GM21515 (cell line): ENCODE results near the gene DDR2.
"Not testable (repeated sequence)": the region's sequence is repeated elsewhere in the genome, so short reads cannot be mapped to it uniquely, and the experiment has no call there.

Experiments used
- ATAC-seq: cut with Tn5 transposase; IDR thresholded peaks from one replicate; pipeline ENCODE4 v1.9.1; 2021; ENCODE audit not compliant: unreplicated experiment

DDR2 gene

DNA sequence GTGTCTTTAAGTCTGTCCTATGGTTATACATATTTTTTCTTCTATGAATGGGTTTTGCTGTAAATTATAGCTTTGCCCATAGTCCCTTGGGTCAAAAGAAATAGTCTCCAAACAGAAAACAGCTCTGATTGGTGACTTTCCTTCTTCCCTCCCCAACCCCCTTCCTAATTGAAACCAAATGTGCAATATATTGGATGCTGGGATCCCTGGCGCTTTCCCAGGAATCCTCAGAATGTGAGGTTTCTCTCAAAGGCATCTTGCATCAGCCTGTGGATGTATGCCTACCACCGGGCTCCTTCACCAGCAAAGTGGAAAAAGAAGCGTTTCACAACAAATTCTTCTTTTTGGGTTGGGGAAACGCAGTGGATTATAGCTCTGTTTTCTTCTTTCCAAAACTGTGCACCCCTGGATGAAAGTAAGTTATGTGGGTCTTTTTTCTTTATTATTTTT lies at the start of gene DDR2:
DDR2 (plus strand) TSS at position 248 of the 450 bp plus-strand sequence. CDS start 86,600 bp downstream, outside the sequence.
- ATAC-seq = no peak

DNA sequence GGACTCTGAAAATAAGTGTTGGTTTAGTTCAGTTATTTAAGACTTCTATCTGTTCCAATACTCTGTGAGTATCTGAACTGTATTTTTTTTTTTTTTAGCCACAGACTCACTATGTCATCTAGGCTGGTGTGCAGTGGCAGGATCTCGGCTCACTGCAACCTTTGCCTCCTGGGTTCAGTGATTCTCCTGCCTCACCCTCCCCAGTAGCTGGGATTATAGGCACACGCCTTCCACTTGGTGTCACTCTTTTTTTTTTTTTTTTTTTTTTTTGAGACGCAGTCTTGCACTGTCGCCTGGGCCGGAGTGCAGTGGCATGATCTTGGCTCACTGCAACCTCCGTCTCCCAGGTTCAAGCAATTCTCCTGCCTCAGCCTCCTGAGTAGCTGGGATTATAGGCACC lies 49.4 kb upstream of the DDR2 start:
- ATAC-seq = not testable (repeated sequence)

DNA sequence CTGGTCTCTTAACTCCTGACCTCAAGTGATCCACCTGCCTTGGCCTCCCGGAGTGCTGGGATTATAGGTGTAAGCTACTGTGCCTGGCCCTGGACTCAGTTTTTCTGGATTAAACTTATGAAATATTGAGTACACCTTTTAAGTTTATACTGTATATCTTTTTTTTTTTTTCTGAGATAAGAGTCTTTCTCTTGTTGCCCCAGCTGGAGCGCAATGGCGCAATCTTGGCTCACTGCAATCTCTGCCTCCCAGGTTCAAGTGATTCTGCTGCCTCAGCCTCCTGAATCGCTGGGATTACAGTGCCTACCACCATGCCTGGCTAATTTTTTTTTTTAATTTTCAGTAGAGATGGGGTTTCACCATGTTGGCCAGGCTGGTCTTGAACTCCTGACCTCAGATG lies 47.2 kb upstream of the DDR2 start:
- not testable (repeated sequence) for ATAC-seq

DNA sequence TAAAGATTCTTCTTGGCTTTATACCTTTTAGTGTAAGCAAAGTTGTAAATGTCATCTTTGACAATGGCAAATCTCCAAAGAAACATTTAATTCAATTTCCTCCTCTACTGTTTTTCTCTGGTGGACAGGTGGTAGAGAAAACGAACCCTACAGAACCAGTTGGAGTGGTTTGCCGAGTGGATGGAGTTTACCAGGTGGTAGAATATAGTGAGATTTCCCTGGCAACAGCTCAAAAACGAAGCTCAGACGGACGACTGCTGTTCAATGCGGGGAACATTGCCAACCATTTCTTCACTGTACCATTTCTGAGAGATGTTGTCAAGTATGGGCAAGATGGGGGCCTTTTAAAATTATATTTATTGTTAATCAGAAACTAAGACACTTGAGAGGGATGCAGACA lies 44.9 kb upstream of the DDR2 start:
- no peak for ATAC-seq

DNA sequence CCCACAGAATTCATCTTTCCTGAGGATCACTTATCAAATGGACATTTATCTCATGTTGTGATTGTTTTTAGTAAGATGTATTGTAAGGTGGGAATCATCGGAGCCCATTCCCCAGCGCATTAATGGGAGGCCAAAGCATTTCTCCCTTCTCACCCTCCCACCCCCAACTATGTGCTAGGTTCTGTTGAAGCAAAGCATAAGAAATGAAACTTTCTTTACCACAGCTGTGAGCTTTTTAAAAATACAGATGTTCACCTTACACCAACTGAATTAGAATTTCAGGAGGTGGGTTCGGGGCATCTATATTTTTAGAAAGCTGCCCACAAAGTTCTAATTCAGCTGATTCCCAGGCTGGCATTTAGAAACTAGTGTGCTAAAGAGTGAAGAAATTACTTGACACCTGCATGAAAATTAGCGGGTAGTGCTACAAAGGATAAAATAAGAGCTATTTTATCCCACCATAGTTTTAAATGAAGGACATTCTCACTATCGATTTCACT lies 44.5 kb upstream of the DDR2 start:
- ATAC-seq = no peak

DNA sequence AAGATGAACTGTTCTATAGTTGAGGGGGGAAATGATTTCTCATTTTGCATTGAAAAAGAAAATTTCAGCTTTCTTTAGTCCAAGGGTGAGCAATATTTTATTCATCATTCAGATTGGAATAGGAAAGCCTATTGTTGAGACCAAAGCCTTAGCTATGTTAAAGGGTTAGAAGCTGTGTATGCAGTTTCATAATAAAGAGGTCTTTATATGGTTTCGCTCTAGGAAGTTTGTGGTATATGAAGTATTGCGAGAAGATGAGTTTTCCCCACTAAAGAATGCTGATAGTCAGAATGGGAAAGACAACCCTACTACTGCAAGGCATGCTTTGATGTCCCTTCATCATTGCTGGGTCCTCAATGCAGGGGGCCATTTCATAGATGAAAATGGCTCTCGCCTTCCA lies 42.2 kb upstream of the DDR2 start:
- ATAC-seq = no peak

DNA sequence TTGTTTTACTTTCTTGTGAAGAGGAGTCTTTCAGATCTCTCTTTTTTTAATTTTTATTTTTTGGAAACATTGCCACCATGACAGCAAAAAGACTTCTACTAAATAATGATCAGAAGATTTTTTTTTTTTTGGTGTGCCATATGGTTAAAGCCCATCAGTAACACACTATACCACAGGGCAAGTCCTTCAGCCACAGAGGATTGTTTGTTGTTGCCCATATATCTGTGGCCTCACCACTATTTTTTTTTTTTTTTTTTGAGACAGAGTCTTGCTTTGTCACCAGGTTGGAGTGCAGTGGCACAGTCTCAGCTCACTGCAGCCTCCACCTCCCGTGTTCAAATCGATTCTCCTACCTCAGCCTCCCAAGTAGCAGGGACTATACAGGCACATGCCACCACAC lies 41.6 kb upstream of the DDR2 start:
- no peak for ATAC-seq

DNA sequence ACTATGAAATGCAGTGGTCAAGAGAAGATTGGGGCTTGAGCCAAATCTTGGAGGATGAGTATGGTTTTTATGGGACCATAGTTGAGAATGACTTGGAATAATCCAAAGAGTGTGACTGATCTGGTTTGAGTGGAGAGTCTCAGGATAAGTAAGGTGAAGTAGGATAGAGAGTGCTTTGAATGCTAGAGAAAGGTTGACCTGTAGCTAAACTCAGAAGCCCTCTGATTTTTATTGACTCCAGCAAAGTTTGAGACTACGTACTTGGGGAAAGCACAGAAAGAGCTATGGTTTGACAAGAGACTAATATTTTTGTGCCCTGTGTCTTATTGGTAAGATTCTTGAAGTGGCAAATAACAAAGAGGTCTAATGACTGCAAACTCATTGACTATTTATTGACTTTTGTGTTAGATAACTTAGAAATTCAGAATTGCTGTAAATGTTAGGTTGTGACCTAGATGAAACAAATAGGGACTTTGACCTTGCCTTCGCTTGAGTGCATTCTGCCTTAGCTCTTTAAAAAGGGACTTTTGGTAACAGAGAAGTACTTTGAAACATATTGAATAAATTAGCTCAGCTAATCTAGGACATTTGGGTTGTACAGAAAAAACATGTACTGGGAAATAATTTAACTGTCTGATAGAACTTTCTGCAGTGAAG lies 35.6 kb upstream of the DDR2 start:
- no peak for ATAC-seq

DNA sequence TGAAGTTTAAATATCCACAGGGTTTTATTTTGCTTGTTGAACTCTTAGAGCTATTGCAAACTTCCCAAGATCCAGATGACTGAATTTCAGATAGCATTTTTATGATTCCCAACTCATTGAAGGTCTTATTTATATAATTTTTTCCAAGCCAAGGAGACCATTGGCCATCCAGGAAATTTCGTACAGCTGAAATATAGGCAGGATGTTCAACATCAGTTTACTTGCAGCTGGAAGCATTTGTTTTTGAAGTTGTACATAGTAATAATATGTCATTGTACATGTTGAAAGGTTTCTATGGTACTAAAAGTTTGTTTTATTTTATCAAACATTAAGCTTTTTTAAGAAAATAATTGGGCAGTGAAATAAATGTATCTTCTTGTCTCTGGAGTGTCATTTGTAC lies 32.8 kb upstream of the DDR2 start:
- no peak for ATAC-seq

DNA sequence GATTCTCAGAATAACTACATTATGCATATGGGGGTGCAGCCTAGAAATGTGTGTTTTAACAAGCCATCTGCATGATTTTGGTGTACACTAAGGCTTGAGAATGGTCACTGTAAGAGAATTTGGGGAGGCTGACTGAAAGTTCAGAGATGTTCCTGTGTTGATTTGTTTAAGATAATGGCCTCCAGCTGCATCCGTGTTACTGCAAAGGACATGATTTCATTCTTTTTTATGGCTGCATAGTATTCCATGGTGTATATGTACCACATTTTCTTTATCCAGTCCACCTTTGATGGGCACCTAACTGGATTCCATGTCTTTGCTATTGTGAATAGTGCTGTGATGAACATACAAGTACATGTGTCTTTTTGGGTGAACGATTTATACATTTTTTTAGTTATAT lies 29.1 kb upstream of the DDR2 start:
- ATAC-seq = not testable (repeated sequence)

DNA sequence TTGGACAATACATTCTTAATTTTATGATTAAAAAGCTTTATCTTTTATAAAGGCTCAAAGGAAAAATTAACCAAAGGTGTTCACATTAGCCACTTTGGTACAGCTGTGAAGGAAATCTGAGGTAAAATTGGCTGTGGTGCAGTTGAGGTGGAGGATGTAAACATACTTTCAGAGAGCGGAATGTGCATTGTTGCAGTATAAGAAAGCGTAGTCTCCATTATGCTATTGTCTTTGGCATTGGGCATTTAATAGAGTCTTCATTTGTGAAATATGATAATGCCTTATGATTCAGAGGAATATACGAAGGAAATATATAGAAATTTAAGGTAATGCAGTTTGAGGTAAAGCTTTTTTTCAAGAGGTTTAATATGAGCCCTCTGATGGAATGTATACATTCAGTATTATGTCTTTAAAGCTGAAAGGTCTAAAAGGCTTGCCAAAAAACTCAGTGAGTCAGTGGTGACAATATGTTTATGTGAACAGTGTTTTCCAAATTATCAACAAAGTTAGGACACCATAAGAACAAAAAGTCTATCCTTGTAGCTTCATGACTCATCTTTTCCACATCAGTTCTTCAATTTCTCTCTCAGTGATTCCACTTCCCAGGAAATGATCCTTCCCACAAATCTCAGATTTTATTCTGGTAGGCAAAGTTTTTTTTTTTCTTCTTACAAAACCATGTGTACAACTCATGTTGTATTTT lies 26.9 kb upstream of the DDR2 start:
- no peak for ATAC-seq

DNA sequence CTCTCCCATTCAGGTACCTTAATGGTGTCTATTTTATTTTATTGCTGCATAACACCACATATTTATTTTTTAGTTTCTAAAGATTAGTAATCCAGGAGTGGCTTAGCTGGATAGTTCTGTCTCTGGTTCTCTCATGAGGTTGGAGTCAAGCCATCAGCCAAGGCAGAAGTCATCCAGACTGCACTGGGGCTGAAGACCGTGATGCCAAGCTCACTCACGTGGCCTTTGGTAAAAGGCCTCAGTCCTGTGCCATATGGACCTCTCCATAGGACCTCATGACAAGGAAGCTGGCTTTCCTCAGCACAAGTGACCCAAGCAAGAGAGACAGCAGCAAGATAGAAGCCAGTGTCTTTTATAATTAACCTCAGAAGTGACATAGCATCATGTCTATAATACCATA lies 23.0 kb upstream of the DDR2 start:
- ATAC-seq = no peak

DNA sequence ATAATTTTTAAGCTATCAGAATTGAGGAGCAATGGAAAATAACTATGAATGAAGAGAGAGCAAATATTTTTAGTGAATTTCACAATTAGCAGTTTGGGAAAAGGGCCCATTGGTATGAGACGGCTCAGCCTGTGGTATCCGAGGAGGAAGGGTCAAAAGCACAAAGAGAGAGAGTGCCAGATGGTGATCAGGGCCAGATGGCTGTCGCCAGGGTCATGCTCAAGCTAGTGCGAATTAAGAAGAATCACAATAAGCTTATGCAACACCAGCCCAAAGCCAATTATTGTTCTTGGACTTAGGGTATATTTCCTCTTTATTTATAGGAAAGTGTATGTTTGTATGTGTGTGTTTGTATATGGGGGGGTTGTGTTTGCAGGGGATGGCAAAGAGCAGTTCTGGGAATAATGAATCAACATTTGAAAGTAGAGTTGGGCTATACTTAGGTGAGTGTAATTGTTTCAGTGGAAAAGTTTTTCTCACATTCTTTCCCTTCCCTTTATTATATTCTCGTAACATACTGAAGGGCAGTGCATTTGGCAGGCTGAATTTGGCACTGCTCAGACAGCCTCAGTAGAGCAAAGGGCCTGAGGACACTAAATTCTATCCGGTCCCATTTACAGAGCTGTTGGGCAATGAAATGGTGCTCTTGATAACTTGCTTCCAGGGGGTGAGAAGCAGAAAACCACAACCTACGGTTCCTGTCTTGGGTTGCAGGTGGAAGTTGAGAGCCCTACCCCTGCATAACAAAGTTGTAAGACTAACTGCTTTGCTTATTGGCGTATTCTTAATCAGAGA lies 19.5 kb upstream of the DDR2 start:
- ATAC-seq = no peak

DNA sequence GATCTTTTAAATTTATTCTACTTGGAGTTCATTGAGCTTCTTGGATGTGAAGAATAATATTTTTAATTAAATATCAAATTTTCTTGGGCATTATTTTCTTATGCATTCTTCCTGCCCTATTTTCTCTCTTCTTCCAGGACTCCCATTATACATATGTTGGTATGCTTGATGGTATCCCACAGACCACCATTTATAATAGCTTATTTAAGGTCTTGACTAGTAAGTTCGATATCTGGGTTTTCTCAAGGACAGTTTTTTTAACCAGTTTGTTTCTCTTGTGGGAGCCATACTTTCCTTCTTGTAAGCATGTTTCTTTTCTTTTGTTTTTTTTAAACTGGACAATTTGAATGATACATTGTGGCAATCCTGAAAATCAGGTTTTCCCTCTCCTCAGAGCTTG lies 15.4 kb upstream of the DDR2 start:
- no peak for ATAC-seq

DNA sequence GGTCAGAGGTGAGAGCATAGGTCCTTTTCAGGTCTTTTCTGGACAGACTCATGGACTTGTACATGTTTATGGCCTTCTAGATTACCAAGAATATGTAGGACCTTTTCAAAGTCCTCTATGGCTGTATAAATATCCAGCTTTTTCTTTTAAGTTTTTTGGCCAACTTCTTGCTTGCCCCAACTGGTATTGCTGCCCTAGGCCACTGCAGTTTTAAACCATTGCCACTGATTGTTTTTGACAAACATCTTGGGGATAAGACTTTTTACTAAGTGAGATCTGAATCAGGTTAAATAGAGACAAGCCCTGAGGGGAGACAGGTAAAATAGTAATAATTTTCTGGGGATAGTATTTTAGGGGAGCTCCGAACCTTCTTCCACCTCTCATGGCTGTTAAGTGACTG lies 14.8 kb upstream of the DDR2 start:
- ATAC-seq = no peak

DNA sequence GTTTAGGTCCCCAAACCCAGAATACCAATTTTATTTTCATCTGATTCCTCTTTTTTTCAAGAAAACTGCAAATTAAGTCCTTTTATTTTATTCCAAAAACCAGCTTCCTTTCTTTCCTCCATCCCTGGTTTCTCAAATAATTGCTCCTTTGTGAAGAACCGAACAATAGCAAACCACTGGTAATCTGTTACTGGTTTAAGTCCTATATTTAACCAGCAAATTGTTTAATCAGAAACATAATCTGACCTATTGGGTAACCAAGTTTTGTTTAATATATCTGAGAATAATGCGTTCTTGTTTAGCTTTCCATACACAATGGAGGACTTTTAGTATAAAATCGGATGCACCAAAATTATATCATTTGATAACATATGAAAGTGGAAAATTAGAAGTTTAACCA lies 13.2 kb upstream of the DDR2 start:
- ATAC-seq = no peak

DNA sequence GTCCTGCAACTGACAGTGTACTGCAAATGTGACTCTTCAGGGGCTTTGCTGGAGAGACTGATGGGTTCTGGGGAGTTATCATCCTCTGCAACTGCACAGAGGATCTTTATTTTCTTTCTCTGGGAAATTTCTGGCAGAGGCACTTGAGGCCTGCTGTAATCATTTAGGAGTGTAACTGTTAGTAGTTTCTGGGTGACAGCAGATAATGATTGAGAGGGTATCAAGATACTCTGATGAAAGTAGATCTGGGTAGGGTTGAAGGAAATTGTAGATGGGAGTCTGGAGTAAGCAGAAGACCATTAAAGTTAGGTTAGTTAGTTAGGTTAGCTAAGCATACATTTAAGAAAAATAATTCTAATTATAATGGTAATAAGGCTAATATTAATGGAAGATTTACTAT lies 11.0 kb upstream of the DDR2 start:
- no peak for ATAC-seq

DNA sequence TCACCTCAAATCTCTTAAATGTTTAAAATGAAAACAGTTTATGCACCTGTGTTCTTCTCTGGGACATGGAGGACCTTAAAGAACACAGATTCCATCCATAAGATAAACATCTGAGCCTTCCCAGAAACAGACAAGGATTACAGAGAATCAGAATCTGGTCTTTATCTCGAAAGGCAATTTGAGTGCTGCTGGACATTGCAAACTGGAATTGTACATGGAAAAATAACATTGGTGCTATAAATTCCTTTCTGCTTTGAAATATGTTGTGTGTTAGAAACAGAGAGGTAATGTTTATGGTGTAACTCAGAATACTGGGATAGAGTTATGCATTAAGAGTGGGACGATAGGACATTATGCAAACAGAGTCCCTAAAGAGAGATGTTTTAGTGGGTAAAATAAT lies 6.6 kb upstream of the DDR2 start:
- no peak for ATAC-seq

DNA sequence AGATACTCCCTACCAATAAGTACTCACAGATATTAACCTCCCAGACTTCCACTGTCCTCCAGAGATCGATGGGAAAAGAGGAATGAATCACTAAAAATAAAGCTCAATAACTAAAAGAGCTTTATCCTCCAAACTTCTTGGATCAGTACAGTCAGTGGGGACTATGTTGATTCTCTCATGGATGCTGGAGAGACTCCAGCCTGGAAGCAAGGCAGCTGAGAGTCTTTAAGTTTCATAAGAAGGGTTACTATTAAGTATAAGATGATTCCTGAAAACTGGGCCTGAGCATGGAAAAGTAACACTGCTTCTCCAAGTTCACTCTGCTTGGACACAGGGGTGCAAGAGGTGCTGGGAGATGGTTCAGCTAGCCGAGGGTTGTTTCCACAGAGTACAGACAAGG lies 6.2 kb upstream of the DDR2 start:
- no peak for ATAC-seq

DNA sequence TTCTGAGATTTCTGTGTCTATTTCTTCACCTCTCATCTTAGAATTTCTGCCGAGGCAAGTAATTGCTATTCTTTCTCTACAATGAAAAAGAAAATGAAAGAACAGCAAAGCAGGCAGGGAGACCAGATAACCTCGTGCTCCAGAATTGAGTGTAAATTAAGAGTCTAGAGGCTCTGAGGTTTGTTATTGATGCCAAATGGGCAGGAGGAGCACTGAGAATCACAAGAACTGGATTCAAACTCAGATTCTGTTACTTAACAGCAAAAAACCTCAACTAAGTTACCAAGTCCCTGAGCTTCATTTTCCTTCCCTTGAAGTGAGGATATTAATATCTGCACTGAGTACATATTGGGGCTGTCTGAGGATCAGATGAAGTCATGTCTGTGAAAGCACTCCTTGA lies 5.5 kb upstream of the DDR2 start:
- ATAC-seq = no peak

DNA sequence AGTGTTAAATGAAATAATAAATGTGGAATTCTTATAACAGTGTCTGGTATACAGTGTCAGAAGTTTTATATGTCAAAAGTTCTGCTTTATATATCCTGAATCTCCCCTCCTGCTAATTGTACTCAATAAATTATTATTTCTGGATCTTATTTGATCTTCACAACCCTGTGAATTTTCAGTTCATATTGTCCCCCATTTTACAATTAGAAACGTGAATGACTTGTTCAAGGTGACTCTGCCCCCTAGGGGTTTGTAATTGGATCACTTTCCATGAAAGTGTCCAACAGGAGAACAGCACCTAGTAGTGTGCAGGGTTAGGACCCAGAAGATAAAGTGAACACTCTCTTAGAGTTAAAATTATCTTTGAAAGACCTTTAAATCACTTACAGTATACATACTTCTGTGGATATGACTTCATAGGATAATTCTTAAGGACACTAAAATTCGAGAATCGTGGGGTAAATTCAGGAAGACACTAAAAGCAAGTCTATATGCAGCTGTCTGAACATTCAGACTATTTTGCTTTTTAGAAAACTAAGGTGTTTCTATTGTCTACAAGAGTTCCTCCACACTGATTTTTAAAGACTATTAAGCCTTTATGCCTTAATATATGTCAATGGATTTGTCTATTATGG lies 4.5 kb upstream of the DDR2 start:
- ATAC-seq = no peak
